LNCaP clone FGC (cell line): ENCODE data around the gene LPP.
"Not testable (repeated sequence)": the region's sequence is repeated elsewhere in the genome, so short reads cannot be mapped to it uniquely, and the experiment has no call there.

Source experiments
- DNase-seq: peaks from one replicate; pipeline ENCODE4 v3.0.0-alpha.2; 2011; ENCODE audit warnings: low read depth
- H3K4me3 ChIP-seq: 2 replicates; pipeline ENCODE4 v1.5.1; 2011; ENCODE audit warnings: mild to moderate bottlenecking, low read depth, low read length, control low read depth
- CTCF ChIP-seq: IDR thresholded peaks from 2 replicates; pipeline ENCODE4 v1.5.1; 2012; ENCODE audit warnings: mild to moderate bottlenecking; ENCODE audit not compliant: control insufficient read depth, insufficient read depth; ENCODE audit errors: extremely low read depth

Gene LPP

GRCh38 chr3:188421151-188421821 lies 267.3 kb downstream of the LPP start:
- DNase-seq: no peak
- no peak overlapping the region for H3K4me3 ChIP-seq
- TF ChIP-seq CTCF: no peak

- DNase-seq: no peak
- TF ChIP-seq CTCF: no peak
- no peak overlapping the region for H3K4me3 ChIP-seq
Observed at GRCh38 chr3:188421836-188422540, 268.0 kb downstream of the LPP start.

GRCh38 chr3:188427981-188428380 lies 274.0 kb downstream of the LPP start:
- not testable (repeated sequence) for DNase-seq, H3K4me3 ChIP-seq

- no peak for DNase-seq
- TF ChIP-seq CTCF: no peak
Observed at GRCh38 chr3:188431040-188431439, 277.1 kb downstream of the LPP start.

GRCh38 chr3:188431553-188431952 lies 277.6 kb downstream of the LPP start:
- no peak for DNase-seq
- no peak for TF ChIP-seq CTCF
- no peak overlapping the region for H3K4me3 ChIP-seq

More at GRCh38 chr3:188431040-188431439, 277.1 kb downstream of the LPP start:
- H3K4me3 ChIP-seq: no peak overlapping the region

GRCh38 chr3:188432802-188433520 lies 279.0 kb downstream of the LPP start:
- H3K4me3 ChIP-seq: no peak overlapping the region
- TF ChIP-seq CTCF: no peak
- peak; percentile 57 for DNase-seq

- TF ChIP-seq CTCF: no peak
- no peak overlapping the region for H3K4me3 ChIP-seq
- no peak for DNase-seq
Observed at GRCh38 chr3:188433521-188434150, 279.7 kb downstream of the LPP start.
